BLaER1 (cell line): ENCODE measurements around the gene PIK3C2G.

Experiments used
- H3K27ac ChIP-seq: shearing (Covaris generic); formaldehyde crosslinking; 2 replicates; pipeline ENCODE4 v1.8.1; 2022
- H3K27me3 ChIP-seq: shearing (Covaris generic); formaldehyde crosslinking; 2 replicates; pipeline ENCODE4 v1.8.1; 2022
- H3K36me3 ChIP-seq: shearing (Covaris generic); formaldehyde crosslinking; 2 replicates; pipeline ENCODE4 v1.8.1; 2022
- H3K4me1 ChIP-seq: shearing (Covaris generic); formaldehyde crosslinking; 2 replicates; pipeline ENCODE4 v1.8.1; 2022
- H3K4me2 ChIP-seq: shearing (Covaris generic); formaldehyde crosslinking; 2 replicates; pipeline ENCODE4 v1.8.1; 2022
- H3K4me3 ChIP-seq: shearing (Covaris generic); formaldehyde crosslinking; 2 replicates; pipeline ENCODE4 v1.8.1; 2022
- H3K9ac ChIP-seq: shearing (Covaris generic); formaldehyde crosslinking; 2 replicates; pipeline ENCODE4 v1.8.1; 2022
- H3K9me3 ChIP-seq: shearing (Covaris generic); formaldehyde crosslinking; 2 replicates; pipeline ENCODE4 v1.8.1; 2022
- H4K20me1 ChIP-seq: shearing (Covaris generic); formaldehyde crosslinking; 2 replicates; pipeline ENCODE4 v1.8.1; 2022
- Cebpa-rat ChIP-seq: shearing (Covaris generic); IDR thresholded peaks from 2 replicates; pipeline ENCODE4 v1.8.1; 2022

PIK3C2G gene

DNA sequence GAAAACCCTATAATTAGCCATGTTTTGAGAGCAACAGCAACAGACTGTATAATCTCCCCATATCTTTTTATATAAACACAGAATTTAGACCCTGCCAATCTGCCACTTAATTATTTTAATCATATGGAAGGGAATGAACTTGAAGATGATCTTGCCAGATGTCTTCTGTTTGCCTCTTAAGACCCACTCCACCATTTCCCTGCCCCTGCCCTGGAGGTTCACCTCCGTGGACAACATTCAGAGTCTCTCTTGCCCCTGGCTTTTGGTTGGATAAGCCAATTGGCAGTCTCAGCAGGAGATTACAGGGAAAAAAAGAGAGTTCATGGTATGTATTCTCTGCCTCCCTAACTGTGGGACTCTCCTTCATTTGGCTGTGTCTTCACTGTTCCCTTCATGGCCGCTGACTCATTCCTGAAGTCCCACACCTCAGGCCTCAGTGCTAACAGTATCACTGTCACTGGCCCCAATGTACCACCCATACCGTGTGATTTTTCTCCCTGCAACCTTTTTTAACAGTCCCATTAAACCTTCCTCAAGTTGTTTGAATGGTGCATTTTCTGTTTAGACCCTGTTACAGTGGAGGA is 184.8 kb downstream of the PIK3C2G start:
- H3K9me3 ChIP-seq: no peaks in the 10 kb centered on the region
- no peaks in the 10 kb centered on the region for H3K36me3 ChIP-seq
- H3K4me2 ChIP-seq: no peak overlapping the region
- no peaks in the 10 kb centered on the region for H4K20me1 ChIP-seq
- no peak overlapping the region for H3K9ac ChIP-seq
- no peak overlapping the region for H3K4me3 ChIP-seq
- H3K27ac ChIP-seq: no peak overlapping the region
- H3K27me3 ChIP-seq: no peaks in the 10 kb centered on the region
- H3K4me1 ChIP-seq: no peaks in the 10 kb centered on the region
- TF ChIP-seq Cebpa-rat: no peak

DNA sequence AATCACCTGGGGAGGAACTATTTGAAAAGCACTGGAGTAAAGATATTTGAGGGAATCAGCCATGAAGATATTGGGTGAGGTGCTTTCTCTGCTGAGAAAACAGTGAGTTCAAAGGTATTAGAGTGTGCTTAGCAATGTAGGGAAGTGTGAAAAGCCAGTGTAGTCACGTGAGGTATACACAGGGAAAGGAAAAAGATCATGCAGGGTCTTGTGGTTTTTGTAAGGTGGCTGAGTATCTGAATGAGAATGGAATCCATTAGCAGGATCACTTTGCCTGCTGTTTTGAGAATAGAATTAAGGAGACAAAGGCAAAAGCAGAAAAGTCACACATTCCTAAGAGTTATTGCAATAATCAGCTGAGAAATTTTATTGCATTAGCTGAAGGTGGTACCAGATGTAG is 193.0 kb downstream of the PIK3C2G start:
- Histone ChIP-seq H3K4me1 (no peaks in the 10 kb centered on the region), H3K9me3 (no peaks in the 10 kb centered on the region), H3K4me3 (no peak overlapping the region), H3K36me3 (no peaks in the 10 kb centered on the region), H3K27me3 (no peaks in the 10 kb centered on the region), H3K9ac (no peak overlapping the region), H4K20me1 (no peaks in the 10 kb centered on the region), H3K4me2 (no peak overlapping the region), H3K27ac (no peak overlapping the region)
- TF ChIP-seq Cebpa-rat: no peak

- Histone ChIP-seq H3K9ac (no peak overlapping the region), H4K20me1 (no peaks in the 10 kb centered on the region), H3K4me2 (no peak overlapping the region), H3K36me3 (no peaks in the 10 kb centered on the region), H3K4me1 (no peaks in the 10 kb centered on the region), H3K27ac (no peak overlapping the region), H3K4me3 (no peak overlapping the region), H3K9me3 (no peaks in the 10 kb centered on the region), H3K27me3 (no peaks in the 10 kb centered on the region)
- no peak for TF ChIP-seq Cebpa-rat
Measured at GRCh38 chr12:18456344-18456743, 195.0 kb downstream of the PIK3C2G start.

DNA sequence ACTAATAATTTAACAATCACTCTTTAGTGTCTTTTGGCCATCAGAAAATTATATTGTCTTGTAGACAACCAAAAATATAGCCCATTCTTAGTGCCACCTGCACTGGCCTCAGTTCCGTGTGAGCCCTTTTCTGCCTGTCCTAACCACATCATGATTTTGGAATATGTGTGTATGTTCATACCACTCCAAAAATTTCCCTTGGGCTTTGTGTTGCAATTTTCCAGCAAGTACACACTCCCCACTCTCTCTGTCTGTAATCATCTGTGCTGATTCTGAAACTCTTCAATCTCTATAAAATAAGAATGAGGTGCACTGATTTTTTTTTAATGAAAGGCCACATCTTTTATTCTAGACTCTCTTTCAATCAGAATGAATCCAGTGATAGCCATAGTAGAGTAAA is 196.0 kb downstream of the PIK3C2G start:
- Histone ChIP-seq H3K36me3 (no peaks in the 10 kb centered on the region), H3K4me2 (no peak overlapping the region), H3K27me3 (no peaks in the 10 kb centered on the region), H3K9me3 (no peaks in the 10 kb centered on the region), H3K9ac (no peak overlapping the region), H4K20me1 (no peaks in the 10 kb centered on the region), H3K27ac (no peak overlapping the region), H3K4me3 (no peak overlapping the region), H3K4me1 (no peaks in the 10 kb centered on the region)
- TF ChIP-seq Cebpa-rat: no peak

- TF ChIP-seq Cebpa-rat: no peak
- Histone ChIP-seq H3K9me3 (no peaks in the 10 kb centered on the region), H3K4me2 (no peak overlapping the region), H3K4me3 (no peak overlapping the region), H4K20me1 (no peaks in the 10 kb centered on the region), H3K4me1 (no peaks in the 10 kb centered on the region), H3K27me3 (no peaks in the 10 kb centered on the region), H3K9ac (no peak overlapping the region), H3K27ac (no peak overlapping the region), H3K36me3 (no peaks in the 10 kb centered on the region)
Measured at GRCh38 chr12:18461758-18462157, 200.4 kb downstream of the PIK3C2G start.

GRCh38 chr12:18462442-18462841 is 201.1 kb downstream of the PIK3C2G start:
- Histone ChIP-seq H3K4me1 (no peaks in the 10 kb centered on the region), H3K4me3 (no peak overlapping the region), H3K4me2 (no peak overlapping the region), H3K9ac (no peak overlapping the region), H4K20me1 (no peaks in the 10 kb centered on the region), H3K27ac (no peak overlapping the region), H3K9me3 (no peaks in the 10 kb centered on the region), H3K27me3 (no peaks in the 10 kb centered on the region), H3K36me3 (no peaks in the 10 kb centered on the region)
- no peak for TF ChIP-seq Cebpa-rat

DNA sequence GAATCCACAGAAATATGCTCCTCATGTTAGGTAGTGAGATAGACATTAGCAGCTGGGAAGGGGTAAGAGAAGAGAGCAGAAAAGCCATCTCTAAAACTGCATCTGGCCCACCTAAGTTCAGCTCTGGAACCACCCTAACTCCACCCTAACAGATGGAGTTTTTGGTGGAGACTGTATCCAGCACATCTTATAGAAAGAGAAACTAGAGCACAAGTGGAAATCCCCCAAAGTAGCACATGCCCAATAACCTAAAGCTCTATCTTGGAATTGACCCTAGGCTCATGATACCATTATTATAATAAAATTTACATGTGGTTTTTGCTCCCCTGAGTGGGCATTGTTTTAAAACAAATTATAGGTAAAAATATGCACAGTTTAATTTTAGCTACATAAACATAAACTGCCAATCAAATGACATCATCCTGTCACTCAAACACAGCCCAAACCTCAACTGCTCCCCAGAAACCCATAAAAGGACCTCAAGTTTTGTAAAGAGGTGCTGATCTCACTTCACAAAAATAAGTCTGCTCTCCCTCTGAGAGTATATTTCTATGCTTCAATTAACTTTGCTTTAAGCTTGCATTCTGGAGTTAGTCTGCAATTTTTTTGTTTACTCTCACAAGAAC is 206.4 kb downstream of the PIK3C2G start:
- Histone ChIP-seq H3K4me1 (peaks cover 17% of the 10 kb centered on the region), H3K4me2 (peak overlapping the region; percentile 27; the same call in 1 of the 2 replicates), H3K9ac (no peak overlapping the region), H3K4me3 (no peak overlapping the region), H3K27me3 (no peaks in the 10 kb centered on the region), H4K20me1 (no peaks in the 10 kb centered on the region), H3K27ac (no peak overlapping the region), H3K36me3 (no peaks in the 10 kb centered on the region), H3K9me3 (no peaks in the 10 kb centered on the region)
- TF ChIP-seq Cebpa-rat: no peak

GRCh38 chr12:18468246-18469075 is 207.1 kb downstream of the PIK3C2G start:
- no peak overlapping the region for H3K9ac ChIP-seq
- no peaks in the 10 kb centered on the region for H3K27me3 ChIP-seq
- no peaks in the 10 kb centered on the region for H4K20me1 ChIP-seq
- no peak overlapping the region for H3K27ac ChIP-seq
- H3K4me1 ChIP-seq: peaks cover 17% of the 10 kb centered on the region
- no peak overlapping the region for H3K4me3 ChIP-seq
- peak overlapping the region; percentile 27; the same call in 1 of the 2 replicates for H3K4me2 ChIP-seq
- no peak for TF ChIP-seq Cebpa-rat
- no peaks in the 10 kb centered on the region for H3K36me3 ChIP-seq
- H3K9me3 ChIP-seq: no peaks in the 10 kb centered on the region

GRCh38 chr12:18470251-18470650 is 208.9 kb downstream of the PIK3C2G start:
- no peak for TF ChIP-seq Cebpa-rat
- H3K4me3 ChIP-seq: no peak overlapping the region
- H4K20me1 ChIP-seq: no peaks in the 10 kb centered on the region
- no peak overlapping the region for H3K27ac ChIP-seq
- no peaks in the 10 kb centered on the region for H3K36me3 ChIP-seq
- H3K27me3 ChIP-seq: no peaks in the 10 kb centered on the region
- H3K9me3 ChIP-seq: no peaks in the 10 kb centered on the region
- no peak overlapping the region for H3K4me2 ChIP-seq
- no peak overlapping the region for H3K9ac ChIP-seq
- H3K4me1 ChIP-seq: peaks cover 17% of the 10 kb centered on the region

DNA sequence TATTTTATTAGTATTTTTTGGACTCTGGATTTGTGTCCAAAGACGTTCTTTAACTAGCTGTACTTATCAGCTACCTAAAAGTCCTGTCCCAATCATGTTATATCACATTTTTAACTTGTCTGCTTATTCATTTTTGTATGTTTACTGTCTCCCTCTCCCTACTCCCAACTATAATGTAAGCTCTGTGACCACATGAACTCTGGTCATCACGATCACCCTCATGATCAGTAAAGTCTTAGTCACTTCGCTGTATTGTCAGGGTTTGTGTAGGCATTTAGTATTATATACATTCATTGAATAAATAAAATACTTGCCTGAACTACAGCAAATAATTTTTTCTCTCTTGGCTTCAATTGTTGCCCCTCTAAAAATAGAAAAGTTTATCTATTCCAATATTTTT is 211.0 kb downstream of the PIK3C2G start:
- Histone ChIP-seq H3K9me3 (no peaks in the 10 kb centered on the region), H3K9ac (no peak overlapping the region), H3K4me2 (no peak overlapping the region), H3K27me3 (no peaks in the 10 kb centered on the region), H3K4me1 (peaks cover 17% of the 10 kb centered on the region), H3K4me3 (no peak overlapping the region), H3K27ac (no peak overlapping the region), H3K36me3 (no peaks in the 10 kb centered on the region), H4K20me1 (no peaks in the 10 kb centered on the region)
- TF ChIP-seq Cebpa-rat: no peak
